MM.1S (cell line): ENCODE data around the gene SCGB3A2.

Experiments
- DNase-seq: peaks from one replicate; pipeline ENCODE4 v3.0.0-alpha.2; 2015
- H2AFZ ChIP-seq: fragments of 300-600 bp; sonication (generic); 2 replicates; pipeline ENCODE4 v1.6.0; 2016; ENCODE audit warnings: antibody characterized with exemption, low read length
- H3F3A ChIP-seq: fragments of 300-600 bp; sonication (generic); 2 replicates; pipeline ENCODE4 v1.6.1; 2016; ENCODE audit warnings: mild to moderate bottlenecking, antibody characterized with exemption, low read length, moderate library complexity, mixed read lengths; ENCODE audit not compliant: insufficient read depth
- H3K27ac ChIP-seq: fragments of 300-600 bp; sonication (generic); 2 replicates; pipeline ENCODE4 v1.5.1; 2016; ENCODE audit warnings: mild to moderate bottlenecking, low read length
- H3K27me3 ChIP-seq: fragments of 300-600 bp; sonication (generic); replicated peaks from 2 replicates; pipeline ENCODE4 v1.6.0; 2016; ENCODE audit warnings: low read length; ENCODE audit not compliant: insufficient read depth
- H3K36me3 ChIP-seq: fragments of 300-600 bp; sonication (generic); replicated peaks from 2 replicates; pipeline ENCODE4 v1.6.1; 2016; ENCODE audit warnings: mild to moderate bottlenecking, low read length, mixed read lengths; ENCODE audit not compliant: insufficient read depth
- H3K4me1 ChIP-seq: fragments of 300-600 bp; sonication (generic); 2 replicates; pipeline ENCODE4 v1.6.1; 2016; ENCODE audit warnings: low read length, mixed read lengths
- H3K4me2 ChIP-seq: fragments of 300-600 bp; sonication (generic); 2 replicates; pipeline ENCODE4 v1.6.0; 2016; ENCODE audit warnings: low read depth, low read length
- H3K4me3 ChIP-seq: fragments of 300-600 bp; sonication (generic); 2 replicates; pipeline ENCODE4 v1.5.1; 2016; ENCODE audit warnings: low read length, mixed read lengths
- H3K79me2 ChIP-seq: fragments of 300-600 bp; sonication (generic); 2 replicates; pipeline ENCODE4 v1.6.1; 2016; ENCODE audit warnings: mixed run types, low read length, mixed read lengths
- H3K9ac ChIP-seq: fragments of 300-600 bp; sonication (generic); 2 replicates; pipeline ENCODE4 v1.6.1; 2016; ENCODE audit warnings: low read length, mixed read lengths
- H3K9me2 ChIP-seq: fragments of 300-600 bp; sonication (generic); replicated peaks from 2 replicates; pipeline ENCODE4 v1.6.1; 2016; ENCODE audit warnings: mild to moderate bottlenecking, low read length, mixed read lengths; ENCODE audit not compliant: insufficient read depth
- H3K9me3 ChIP-seq: fragments of 300-600 bp; sonication (generic); replicated peaks from 2 replicates; pipeline ENCODE4 v1.6.1; 2016; ENCODE audit warnings: mild to moderate bottlenecking, low read length, mixed read lengths; ENCODE audit not compliant: insufficient read depth
- H4K20me1 ChIP-seq: fragments of 300-600 bp; sonication (generic); 2 replicates; pipeline ENCODE4 v1.6.1; 2016; ENCODE audit warnings: mild to moderate bottlenecking, low read length, moderate library complexity, mixed read lengths; ENCODE audit not compliant: insufficient read depth
- CTCF ChIP-seq: fragments of 300-600 bp; sonication (generic); IDR thresholded peaks from 2 replicates; pipeline ENCODE4 v1.5.1; 2016; ENCODE audit warnings: antibody characterized with exemption, low read length, mixed read lengths
- EZH2 ChIP-seq: fragments of 300-600 bp; sonication (generic); optimal IDR thresholded peaks from 2 replicates; pipeline ENCODE3; 2017; ENCODE audit warnings: low read depth, mild to moderate bottlenecking, antibody characterized with exemption, low read length, mixed read lengths
- EZH2phosphoT487 ChIP-seq: fragments of 300-600 bp; sonication (generic); IDR thresholded peaks from 2 replicates; pipeline ENCODE4 v1.6.1; 2018; ENCODE audit warnings: antibody characterized with exemption, low read length

The SCGB3A2 gene

GRCh38 chr5:147856801-147857200 lies 21.7 kb upstream of the SCGB3A2 start:
- Histone ChIP-seq H3K36me3 (no peaks in the 10 kb centered on the region), H3K27ac (no peak overlapping the region)
- TF ChIP-seq EZH2phosphoT487 (no peak), EZH2 (no peak)

GRCh38 chr5:147857302-147858129 lies 21.0 kb upstream of the SCGB3A2 start:
- Histone ChIP-seq H3K9me3 (no peaks in the 10 kb centered on the region), H3K4me2 (no peak overlapping the region), H3K9ac (no peak overlapping the region), H3K36me3 (no peaks in the 10 kb centered on the region), H3K79me2 (no peaks in the 10 kb centered on the region), H2AFZ (no peak overlapping the region), H3F3A (no peaks in the 10 kb centered on the region), H3K9me2 (no peaks in the 10 kb centered on the region), H4K20me1 (no peaks in the 10 kb centered on the region), H3K4me3 (no peak overlapping the region), H3K4me1 (peaks cover 26% of the 10 kb centered on the region), H3K27me3 (no peaks in the 10 kb centered on the region), H3K27ac (no peak overlapping the region)
- peak; percentile 63 for DNase-seq
- no peak for TF ChIP-seq EZH2phosphoT487
- peak; percentile 87 for TF ChIP-seq CTCF

More at GRCh38 chr5:147856801-147857200, 21.7 kb upstream of the SCGB3A2 start:
- Histone ChIP-seq H3K27me3 (no peaks in the 10 kb centered on the region), H4K20me1 (no peaks in the 10 kb centered on the region), H3K9me3 (no peaks in the 10 kb centered on the region), H3K4me2 (no peak overlapping the region), H3K9ac (no peak overlapping the region), H3F3A (no peaks in the 10 kb centered on the region), H2AFZ (no peak overlapping the region), H3K79me2 (no peaks in the 10 kb centered on the region), H3K9me2 (no peaks in the 10 kb centered on the region), H3K4me3 (no peak overlapping the region), H3K4me1 (peaks cover 33% of the 10 kb centered on the region)
- no peak for DNase-seq

DNA sequence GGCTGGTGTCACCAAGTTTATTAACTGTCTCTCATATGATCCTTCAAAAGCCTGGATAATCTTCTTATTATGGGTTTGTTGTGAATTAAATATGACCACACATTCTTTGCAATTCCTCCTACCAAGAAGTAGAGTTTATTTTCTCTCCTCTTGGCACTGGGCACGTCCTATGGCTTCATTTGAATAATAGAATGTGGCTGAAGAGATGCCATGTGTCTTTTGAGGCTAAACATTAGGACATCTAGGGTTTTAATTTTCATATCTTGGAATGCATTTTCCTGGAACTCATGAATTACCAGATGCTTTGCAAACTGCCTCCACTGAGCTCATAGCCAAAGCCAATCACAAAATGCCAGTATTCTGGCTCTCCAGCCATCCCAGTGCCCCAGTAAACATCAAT lies 19.9 kb upstream of the SCGB3A2 start:
- H3K4me1 ChIP-seq: peaks cover 16% of the 10 kb centered on the region
- no peak for TF ChIP-seq EZH2
- no peak for TF ChIP-seq CTCF
- H3K4me3 ChIP-seq: no peak overlapping the region
- no peak overlapping the region for H3K4me2 ChIP-seq
- H4K20me1 ChIP-seq: no peaks in the 10 kb centered on the region
- no peaks in the 10 kb centered on the region for H3F3A ChIP-seq
- H2AFZ ChIP-seq: no peak overlapping the region
- no peak for DNase-seq
- no peaks in the 10 kb centered on the region for H3K36me3 ChIP-seq
- H3K9me3 ChIP-seq: no peaks in the 10 kb centered on the region
- no peaks in the 10 kb centered on the region for H3K79me2 ChIP-seq
- H3K9me2 ChIP-seq: no peaks in the 10 kb centered on the region
- no peak overlapping the region for H3K9ac ChIP-seq
- H3K27me3 ChIP-seq: no peaks in the 10 kb centered on the region
- no peak overlapping the region for H3K27ac ChIP-seq
